Frontal cortex (tissue), 4 donors: ENCODE measurements around the gene ELL. TPM values are rescaled to one million over a fixed set of nuclear protein-coding genes. Genes with fewer than 3 reads are reported as not detected.
"Not testable (repeated sequence)": the region's sequence is repeated elsewhere in the genome, so short reads cannot be mapped to it uniquely, and the experiment has no call there.

Source experiments
- DNase-seq, 2 donors: peaks; one replicate each; pipeline ENCODE4 v3.0.0; 2012; ENCODE audit warnings: low spot score in 2 of 2
- FAIRE-seq: peaks from 2 replicates; lab custom pipeline; 2012; peaks lifted over from hg19 to GRCh38; lab: Jason Lieb, UNC
- total RNA-seq: library from RNA; depleted of rRNA; stranded (reverse); fragments of >200 nt; gene quantifications from one replicate; pipeline ENCODE4 v1.2.3, GENCODE V29; 2014
- donor health status: control.
- donor health status: control.
- donor health status: control.

ELL gene
- total RNA-seq, 1 donor from 2014 or later = 7.7 TPM

DNA sequence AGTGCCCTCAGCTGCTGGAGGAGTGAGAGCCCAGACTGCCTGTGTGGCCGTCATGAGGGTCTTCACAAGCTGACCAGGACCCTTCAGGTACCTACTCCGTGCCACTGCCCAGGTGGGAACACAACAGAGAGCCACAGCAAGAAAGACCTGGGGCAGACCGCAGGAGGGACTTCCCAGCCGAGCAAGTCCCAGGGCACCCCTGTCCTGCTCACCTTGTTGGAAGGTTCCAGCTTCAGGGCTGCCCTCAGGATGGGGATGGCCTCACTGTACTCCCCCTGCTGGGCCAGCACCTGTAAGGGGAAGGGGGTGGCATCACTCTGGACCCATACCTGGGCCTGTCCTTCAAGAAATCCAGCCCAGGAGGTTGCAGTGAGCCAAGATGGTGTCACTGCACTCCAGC lies 11.2 kb upstream of the ELL start:
- no peak for FAIRE-seq
- no peak for DNase-seq

DNA sequence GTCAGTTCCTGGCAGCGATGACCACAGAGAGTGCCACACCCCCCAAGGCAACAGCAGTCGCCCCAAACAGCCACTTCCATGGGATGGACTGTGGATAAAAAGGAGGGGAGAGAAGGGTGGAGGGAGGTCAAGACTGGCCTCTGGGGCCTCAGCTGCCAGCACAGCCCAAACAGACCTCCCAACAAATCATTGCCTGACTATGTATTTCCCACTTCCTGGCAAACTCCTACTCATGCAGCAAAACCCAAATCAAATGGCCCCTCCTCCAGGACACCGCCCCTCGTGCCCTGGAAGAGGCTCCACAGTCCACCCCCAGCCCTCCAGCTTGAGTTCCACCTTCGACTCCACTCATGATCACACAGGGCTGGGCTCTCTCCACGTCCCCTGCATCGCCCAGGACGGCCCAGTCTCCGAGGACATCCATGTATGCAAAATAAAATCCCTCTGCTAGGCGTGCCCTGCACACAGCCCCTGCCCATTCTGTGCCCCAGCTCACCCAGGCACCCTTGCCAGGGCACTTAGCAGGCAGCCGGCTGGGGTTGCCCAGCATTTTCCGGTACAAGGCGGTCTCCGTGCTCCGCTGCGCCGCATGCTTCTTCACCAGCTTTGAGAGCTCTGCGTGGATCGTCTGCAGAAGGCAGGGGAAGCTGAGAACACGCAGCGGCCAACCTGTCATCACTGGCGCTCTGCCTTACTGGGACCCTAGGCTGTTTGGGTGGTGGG lies 10.5 kb upstream of the ELL start:
- no peak for DNase-seq
- no peak for FAIRE-seq

DNA sequence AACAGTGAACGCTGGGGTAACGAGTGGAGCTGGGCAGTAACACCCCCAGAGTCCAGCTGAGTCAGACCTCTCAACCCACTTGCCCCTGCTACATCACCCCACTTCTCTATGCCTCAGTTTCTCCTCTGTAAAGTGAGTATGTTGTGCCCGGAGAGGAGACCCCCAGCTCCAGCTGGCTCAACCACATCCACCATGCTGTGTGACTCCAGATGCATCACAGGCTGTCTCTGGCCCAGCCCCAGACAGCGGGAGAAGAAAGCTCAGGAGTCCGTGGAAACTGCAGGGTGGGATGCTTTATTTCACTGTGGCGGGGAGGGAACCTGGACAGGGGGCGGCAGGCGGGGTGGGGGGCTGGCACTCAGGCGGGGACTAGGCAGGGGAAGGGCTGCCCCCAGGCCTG lies 9.6 kb upstream of the ELL start:
- no peak for FAIRE-seq

DNA sequence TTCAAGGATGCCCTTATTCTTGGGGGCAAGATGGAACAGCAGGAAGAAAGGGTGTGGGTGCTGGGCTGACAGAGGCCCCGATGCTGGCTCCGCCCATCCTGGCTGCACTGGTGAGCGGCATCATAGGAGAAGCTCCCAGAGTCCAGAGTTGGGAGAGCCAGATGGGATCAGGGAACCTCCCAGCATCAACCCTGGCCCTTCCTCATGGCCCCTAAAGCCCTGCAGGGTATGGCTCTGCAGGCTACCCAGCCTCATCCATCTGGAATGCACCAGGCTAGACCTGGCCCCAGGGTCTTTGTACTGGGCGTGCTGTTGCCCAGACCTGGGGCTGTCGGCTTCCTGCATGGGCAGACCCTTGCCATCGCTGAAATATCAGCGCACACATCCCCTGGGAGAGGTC lies 7.9 kb upstream of the ELL start:
- FAIRE-seq = no peak
- no peak for DNase-seq

More for the DNA sequence above, 9.6 kb upstream of the ELL start:
- DNase-seq = no peak

DNA sequence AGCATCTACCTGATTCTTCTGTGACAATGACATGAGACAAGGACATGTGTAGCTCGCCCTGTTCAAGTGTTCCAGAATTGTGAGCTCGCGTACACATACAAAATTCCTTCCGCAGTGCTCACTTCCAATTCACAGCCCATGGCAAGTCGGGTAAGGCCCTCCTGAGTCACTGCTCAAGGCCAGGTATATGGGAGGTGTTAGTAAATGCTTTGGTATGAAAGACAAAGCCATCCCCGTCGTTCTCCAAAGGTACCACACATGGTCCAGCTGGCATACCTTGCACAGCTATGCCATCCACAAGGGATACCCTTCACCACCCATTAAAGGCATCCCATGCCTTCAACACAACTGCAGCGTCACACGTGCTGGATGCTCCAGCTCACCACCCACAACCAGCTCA lies 4.4 kb upstream of the ELL start:
- no peak for DNase-seq
- no peak for FAIRE-seq

DNA sequence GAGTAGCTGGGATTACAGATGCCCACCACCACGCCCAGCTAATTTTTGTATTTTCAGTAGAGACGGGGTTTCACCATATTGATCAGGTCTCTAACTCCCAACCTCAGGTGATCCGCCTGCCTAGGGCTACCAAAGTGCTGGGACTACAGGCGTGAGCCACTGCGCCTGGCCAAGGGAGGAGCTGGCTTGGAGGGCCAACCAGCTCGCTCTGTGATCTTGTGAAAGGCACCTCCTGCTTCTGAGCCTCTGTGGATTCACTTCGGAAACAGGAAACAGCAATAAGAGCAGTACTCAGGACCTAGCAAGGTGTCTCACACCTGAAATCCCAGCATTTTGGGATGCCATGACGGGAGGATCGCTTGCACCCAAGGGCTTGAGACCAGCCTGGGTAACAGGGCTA lies 2.0 kb upstream of the ELL start:
- no peak for DNase-seq
- no peak for FAIRE-seq

DNA sequence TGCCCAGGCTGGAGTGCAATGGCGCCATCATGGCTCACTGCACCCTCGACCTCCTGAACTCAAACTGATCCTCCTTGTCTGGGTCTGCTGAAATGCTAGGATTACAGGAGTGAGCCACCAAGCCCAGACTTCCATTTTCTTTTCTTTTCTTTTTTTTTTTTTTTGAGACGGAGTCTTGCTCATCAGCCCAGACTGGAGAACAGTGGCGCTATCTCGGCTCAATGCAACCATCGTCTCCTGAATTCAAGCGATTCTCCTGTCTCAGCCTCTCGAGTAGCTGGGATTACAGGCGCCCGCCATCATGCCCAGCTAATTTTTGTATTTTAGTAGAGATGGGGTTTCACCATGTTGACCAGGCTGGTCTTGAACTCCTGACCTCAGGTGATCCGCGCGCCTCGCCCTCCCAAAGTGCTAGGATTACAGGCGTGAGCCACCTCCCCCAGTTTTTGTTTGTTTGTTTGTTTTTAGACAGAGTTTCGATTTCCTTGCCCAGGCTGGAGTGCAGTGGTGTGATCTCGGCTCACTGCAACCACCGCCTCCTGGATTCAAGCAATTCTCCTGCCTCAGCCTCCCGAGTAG lies 1.1 kb upstream of the ELL start:
- not testable (repeated sequence) for FAIRE-seq, DNase-seq

DNA sequence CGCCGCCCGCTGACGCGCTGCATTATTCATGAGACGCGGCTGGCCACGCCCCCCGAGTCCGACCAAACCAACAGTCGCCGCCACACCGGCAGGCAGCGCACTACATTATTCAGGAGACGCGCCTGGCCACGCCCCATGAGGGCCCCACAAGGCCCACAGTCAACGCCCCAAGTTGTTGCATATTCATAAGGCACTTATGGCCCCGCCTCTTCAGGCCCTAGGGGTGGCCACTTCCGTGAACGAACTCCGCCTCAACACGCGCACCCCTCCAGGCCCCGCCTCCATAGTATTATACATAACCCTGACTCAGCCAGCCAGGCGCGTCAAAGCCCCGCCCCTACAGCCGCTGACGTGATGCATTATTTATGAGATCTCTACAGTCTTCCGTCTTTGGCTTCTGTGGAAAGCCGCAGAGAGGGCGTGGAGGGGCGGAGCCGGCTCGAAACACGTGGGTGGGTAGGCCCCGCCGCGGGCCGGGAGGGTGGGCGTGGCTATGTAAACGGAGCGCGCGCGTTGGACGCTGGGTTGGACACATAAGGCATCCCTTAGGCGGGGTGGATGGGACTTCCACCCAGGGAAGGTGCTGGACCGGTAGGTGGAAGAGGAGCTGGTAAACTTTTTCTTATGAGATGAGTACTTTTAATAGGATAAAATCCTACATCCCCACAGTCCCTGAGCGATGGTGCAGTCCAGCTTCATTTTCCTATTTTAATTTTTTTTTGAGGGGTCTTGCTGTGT lies 423 bp upstream of the ELL start:
- DNase-seq (peak; percentile 97 to 98), FAIRE-seq (peak; percentile 99)

DNA sequence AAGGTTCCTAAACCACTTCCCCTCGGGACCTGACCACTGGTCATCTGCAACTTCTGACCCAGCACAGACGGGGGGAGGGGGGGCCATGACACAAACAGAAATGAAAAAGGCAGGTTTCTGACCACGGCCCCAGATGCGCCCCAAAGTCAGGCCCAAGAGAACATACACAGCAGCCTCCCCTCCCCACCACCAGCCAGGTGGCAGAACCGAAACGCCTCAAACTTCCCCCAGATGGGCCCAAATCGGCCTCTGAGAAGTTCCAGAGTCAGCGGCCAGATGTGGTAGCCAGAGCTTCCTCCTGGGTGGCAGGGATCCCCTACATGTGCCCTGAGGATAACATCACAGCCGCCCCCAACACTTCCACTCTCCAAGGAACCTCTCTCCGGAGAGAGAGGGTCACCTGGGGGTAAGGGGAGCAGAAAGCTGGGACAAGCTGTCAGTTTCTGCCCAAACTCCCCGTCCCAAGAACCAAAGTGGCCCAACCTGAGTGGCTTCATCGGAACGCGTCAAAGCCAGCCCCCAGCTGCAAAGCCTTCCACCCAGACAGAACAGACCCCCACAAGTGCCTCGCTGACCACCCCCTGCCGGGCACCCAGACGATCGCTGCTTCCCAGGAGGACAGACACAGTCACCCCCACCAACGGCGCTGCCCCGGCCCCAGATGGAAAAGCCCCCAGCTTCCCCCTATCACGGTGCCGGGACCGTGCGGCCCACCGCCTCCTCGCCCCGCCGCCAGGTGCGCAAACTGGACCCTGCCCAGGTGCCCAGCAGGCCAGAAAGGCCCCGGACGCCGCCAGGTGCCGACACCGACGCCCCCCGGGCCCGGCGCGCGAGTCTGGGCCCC lies 800 bp downstream of the ELL start:
- DNase-seq = no peak
- FAIRE-seq = no peak

DNA sequence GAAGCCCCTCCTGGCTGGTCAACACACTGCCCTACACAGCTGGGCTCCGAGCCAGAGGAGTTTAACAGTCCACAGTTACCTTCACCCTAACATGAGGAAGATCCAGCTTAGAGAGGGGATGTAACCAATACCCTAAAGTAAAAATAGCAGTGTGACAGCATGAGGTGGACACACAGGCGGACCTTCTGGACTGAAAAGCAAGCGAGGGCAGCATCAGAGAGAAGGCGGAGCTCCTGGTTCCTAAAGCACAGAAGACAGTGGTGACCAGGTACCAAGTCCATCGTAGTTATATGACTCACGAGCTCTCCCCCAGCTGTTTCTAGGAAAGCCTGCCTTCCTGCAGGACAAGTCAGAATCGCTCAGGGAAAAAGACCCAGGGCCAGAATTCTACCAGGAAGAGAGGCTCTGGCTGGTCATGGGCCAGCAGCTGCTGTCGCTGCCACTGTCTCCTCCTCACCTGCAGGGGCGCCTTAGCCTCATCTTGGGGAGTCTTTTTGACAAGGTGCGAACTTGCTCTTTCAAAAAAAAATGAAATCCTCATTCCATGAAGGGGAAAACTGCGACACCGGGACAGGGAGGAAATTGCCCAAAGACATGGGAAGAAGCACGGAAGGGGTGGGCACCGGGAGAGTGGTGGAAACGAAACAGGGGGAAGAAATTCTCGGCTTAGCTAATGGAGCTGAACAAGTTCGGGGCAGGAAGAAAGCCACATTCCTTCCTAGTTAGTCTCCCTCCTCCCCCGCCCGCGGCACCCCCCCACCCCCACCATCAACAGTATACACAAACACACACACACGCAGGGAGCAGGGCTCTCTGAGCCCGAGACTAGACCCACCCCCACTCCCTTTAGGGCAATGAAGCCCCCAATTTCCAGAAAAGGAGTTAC lies 1.7 kb downstream of the ELL start:
- DNase-seq (no peak), FAIRE-seq (no peak)

DNA sequence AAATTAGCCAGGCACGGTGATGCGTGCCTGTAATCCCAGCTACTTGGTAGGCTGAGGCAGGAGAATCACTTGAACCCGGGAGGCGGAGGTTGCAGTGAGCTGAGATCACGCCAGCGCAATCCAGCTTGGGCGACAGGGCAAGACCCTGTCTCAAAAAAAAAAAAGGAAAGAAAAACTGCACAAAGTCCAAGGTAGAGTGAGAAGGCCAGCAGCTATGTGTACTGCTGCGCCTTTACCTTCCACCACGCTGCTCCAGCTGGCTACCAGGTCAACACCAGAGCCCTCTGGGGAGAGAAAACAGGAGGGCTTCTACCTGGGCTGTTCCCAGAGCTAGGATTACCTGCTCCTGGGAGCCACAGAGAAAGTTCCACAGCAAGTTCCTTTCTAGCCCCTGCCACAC lies 3.2 kb downstream of the ELL start:
- FAIRE-seq = no peak
- no peak for DNase-seq

DNA sequence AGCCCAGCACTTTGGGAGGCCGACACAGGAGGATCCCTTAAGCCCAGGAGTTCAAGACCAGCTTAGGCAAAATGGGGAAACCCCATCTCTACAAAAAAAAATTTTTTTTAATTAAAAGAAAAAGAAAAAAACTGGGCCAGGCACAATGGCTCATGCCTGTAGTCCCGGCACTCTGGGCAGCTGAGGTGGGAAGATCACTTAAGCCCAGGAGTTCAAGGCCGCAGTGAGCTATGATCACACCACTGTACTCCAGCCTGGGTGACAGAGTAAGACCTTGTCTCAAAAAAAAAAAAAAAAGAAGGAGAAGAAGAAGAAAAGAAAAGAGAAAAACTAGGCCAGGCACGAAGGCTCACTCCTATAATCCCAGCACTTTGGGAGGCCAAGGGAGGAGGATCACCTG lies 4.3 kb downstream of the ELL start:
- no peak for FAIRE-seq

DNA sequence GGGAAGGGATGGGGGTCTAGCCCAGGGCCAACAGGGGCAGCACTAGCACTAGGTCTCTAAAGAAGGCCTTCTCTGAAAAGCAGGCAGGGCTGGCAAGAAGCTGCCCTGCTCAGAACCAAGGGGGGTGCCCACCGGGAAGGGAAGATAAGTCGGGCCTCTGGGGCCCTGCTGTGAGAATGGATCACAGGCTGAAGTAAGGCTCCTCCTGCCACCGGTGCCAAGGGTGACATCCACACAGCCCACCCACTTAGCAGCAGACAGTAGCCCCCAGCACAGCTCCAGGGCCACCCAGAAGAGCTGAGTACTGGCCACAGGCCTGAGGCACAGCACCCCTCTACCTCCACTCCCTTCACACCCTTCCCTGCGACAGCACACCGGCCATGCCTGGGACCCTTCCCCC lies 5.9 kb downstream of the ELL start:
- no peak for FAIRE-seq

More for the DNA sequence above, 4.3 kb downstream of the ELL start:
- DNase-seq = no peak

DNA sequence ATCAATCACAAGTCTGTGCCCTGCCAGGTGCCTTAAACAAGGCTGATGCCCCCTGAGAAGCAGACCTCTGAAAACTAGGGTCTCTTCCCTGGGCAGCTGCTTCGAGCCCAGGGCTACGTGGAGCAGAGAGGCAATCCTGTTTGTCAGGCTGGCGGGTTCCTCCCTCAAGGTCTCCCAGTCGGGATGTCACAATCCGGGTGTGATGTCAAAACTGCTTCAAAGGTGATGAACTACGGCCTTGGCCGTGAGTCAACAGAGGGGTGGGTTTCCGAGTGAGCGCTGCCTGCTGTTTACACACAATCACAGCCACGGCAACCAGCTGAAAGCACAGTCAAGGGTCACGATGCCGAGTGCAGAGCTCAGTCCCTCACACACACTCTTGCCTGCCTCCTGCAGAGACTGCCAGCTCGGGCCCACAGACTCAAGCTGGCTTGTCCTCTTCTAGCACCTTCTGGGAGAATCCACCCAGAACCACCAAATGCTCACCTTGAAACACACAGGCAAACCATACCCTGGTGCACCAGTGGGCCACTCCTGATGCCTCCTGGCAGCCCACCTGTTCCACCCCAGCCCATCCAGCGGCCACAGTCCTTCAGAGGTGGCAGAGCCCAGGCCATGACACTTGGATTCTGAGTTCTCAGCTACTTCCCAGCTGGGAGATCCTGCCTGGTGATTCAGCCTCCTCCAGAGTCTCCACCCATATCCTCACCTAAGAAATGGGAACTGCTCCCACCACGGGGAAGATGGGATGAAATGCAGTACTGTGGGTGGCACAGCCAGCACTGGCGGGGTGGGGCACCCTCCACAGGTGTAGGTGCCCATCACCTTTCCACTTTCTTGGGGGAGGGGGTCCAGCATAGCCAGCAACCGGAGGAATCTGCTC lies 6.8 kb downstream of the ELL start:
- FAIRE-seq = no peak
- no peak for DNase-seq

More for the DNA sequence above, 5.9 kb downstream of the ELL start:
- no peak for DNase-seq

DNA sequence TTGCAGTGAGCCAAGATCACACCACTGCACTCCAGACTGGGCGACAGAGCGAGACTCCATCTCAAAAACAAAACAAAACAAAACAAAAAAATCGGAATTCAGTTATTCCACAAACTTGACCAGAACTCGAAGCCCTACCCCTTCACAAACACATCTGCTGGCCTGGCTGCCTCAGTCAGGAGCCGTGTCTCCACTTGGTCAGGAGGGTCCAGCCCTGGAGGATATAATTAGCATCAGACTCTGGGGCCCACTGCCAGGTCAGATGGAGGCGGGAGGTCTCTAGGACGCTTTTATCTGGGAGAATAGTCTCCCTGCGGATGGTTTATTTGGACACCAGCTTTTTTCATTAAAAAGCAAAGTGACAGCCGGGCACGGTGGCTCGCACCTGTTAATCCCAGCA lies 8.0 kb downstream of the ELL start:
- DNase-seq (no peak), FAIRE-seq (no peak)

DNA sequence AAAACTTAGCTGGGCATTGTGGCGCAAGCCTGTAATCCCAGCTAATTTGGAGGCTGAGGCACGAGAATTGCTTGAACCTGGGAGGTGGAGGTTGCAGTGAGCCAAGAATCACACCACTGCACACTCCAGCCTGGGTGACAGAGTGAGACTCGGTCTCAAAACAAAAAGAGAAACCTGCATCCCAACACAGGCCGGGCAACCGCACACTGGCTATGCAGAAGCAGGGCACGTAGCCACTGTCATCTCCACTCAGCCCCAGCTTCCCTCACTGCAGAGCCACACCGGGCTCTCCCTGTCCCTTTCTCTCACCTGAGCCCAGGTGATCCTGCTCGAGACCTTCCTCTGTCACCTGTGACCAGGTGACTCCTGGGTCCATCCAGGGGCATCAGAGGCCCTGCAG lies 11.7 kb downstream of the ELL start:
- no peak for FAIRE-seq
- DNase-seq = no peak

DNA sequence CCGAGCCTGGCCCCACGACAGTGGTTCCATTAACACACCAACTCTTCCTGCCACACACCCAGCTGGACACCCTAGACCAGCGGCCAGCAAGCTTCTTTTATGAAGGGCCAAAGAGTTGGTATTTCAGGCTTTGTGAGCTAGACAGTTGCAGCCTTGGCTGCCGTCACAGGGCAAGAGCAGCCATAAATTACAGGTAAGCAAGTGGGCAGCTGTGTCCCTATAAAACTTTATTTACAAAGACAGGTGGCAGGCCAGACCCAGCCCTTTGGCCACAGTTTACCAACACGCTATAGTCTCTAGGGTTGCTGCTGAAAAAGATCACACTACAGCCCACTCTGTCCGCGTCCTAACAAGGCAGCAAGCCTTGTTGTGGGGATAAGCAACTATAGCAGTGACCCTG lies 13.3 kb downstream of the ELL start:
- FAIRE-seq (no peak), DNase-seq (no peak)

DNA sequence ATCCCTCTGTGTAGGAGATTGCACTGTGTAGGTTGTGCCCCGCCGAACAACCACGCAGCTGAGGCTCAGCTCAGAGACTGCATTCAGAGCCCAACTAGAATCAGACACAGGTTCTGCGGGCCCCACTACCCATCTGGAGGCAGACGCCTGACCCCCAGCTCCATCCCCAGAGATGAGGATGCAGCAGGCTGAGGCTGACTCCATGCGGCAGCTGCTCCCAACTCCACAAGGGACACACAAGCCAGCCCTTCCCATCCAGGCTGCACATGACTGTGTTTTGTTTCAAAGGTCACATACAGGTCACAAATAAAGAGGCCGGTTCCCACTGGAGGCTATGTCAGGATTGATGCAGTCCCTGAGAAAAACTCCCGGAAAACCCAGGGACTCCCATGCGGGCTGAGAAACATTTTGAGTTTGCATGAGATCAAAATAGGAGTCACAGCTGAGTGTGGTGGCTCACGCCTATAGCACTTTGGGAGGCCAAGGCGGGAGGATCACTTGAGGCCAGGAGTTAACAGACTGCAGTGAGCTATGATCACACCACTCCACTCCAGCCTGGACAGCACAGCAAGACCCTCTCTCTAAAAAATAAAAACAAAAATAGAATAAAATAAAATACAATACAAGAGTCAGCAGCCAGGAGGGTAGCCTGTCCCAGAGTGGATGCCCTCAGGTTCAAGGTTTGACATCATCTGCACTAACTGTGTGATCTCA lies 14.0 kb downstream of the ELL start:
- DNase-seq (no peak), FAIRE-seq (no peak)
